GM06990 (cell line): ENCODE data around the gene LRP1B.

Experiments used
- DNase-seq: peaks from one replicate; pipeline ENCODE4 v3.0.0-alpha.2; 2011; ENCODE audit not compliant: insufficient read length; ENCODE audit errors: extremely low read depth
- H3K27me3 ChIP-seq: replicated peaks from 2 replicates; pipeline ENCODE4 v1.6.0; 2011; ENCODE audit warnings: low read length; ENCODE audit not compliant: control insufficient read depth, insufficient read depth
- H3K36me3 ChIP-seq: 2 replicates; pipeline ENCODE4 v1.5.1; 2011; ENCODE audit warnings: low read length; ENCODE audit not compliant: control insufficient read depth, insufficient read depth
- H3K4me3 ChIP-seq: replicated peaks from 2 replicates; pipeline ENCODE4 v1.5.1; 2011; ENCODE audit warnings: low read depth, mild to moderate bottlenecking, control low read depth, low read length
- TF ChIP-seq, protein P1 (sequence below): IDR thresholded peaks from 2 replicates; pipeline ENCODE4 v1.5.1; 2011; ENCODE audit warnings: low read length, control low read depth, mild to moderate bottlenecking, inconsistent platforms; ENCODE audit not compliant: insufficient read depth, poor library complexity, severe bottlenecking

Gene LRP1B

DNA sequence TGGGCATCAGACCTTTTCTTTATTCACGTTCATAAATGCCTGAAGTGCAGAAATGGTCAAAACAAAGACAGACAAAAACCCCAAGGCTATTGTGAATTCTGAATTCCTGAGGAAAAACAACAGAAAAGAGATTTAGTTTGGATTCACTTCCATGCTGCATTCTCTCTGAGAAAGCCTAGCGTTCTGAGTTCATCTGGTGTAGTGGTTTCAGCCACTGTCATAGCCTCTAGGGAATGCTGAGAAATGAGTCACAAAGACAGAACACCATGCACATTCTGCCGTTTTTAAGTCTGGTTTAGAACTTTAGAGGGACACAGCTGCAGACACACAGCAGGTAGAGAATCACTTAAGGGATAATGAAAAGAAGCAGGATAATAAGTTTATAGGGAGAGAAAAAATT lies 93.8 kb downstream of the LRP1B start:
- Histone ChIP-seq H3K27me3 (no peaks in the 10 kb centered on the region), H3K4me3 (no peak overlapping the region), H3K36me3 (no peaks in the 10 kb centered on the region)
- TF ChIP-seq, protein P1, sequence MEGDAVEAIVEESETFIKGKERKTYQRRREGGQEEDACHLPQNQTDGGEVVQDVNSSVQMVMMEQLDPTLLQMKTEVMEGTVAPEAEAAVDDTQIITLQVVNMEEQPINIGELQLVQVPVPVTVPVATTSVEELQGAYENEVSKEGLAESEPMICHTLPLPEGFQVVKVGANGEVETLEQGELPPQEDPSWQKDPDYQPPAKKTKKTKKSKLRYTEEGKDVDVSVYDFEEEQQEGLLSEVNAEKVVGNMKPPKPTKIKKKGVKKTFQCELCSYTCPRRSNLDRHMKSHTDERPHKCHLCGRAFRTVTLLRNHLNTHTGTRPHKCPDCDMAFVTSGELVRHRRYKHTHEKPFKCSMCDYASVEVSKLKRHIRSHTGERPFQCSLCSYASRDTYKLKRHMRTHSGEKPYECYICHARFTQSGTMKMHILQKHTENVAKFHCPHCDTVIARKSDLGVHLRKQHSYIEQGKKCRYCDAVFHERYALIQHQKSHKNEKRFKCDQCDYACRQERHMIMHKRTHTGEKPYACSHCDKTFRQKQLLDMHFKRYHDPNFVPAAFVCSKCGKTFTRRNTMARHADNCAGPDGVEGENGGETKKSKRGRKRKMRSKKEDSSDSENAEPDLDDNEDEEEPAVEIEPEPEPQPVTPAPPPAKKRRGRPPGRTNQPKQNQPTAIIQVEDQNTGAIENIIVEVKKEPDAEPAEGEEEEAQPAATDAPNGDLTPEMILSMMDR = no peak
- DNase-seq = no peak

DNA sequence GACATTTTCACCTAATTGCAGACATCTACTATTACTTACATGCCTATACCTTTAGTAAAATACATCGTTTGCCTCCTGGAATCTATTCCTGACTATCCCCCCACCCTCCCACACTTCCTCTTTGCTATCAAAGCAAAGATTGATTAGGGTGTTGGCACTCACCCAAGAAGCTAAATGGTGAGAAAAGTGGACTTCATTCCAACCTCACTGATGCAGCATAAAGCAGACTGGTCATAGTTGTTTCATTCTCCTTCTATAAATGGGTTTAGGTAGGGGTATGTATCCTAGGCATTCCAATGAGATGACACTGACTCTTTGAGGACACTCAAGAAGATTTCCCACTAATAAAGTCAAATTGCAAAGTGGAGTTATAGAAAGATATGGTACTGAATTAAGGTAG lies 97.4 kb downstream of the LRP1B start:
- Histone ChIP-seq H3K4me3 (no peak overlapping the region), H3K27me3 (no peaks in the 10 kb centered on the region), H3K36me3 (no peaks in the 10 kb centered on the region)
- no peak for DNase-seq
- TF ChIP-seq, protein P1 = no peak

DNA sequence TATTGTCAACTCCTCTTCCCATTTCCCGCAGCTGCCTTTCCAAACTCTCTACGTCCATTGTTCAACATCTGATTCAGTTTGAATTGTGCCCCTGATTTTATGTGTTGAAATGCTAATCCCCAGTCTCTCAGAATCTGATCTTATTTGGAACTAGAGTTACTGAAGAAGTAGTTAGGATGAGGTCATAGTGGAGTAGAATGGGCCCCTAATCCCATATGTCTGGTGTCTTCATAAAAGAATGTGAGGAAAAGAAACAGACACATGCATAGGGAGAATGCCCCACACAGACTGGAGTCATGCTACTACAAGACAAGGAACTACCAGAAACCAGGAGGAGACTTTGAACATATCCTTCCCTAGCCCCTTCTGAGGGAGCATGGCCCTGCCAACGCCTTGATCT lies 99.2 kb downstream of the LRP1B start:
- DNase-seq = no peak
- no peaks in the 10 kb centered on the region for H3K36me3 ChIP-seq
- H3K4me3 ChIP-seq = no peak overlapping the region
- TF ChIP-seq, protein P1 = no peak
- no peaks in the 10 kb centered on the region for H3K27me3 ChIP-seq

DNA sequence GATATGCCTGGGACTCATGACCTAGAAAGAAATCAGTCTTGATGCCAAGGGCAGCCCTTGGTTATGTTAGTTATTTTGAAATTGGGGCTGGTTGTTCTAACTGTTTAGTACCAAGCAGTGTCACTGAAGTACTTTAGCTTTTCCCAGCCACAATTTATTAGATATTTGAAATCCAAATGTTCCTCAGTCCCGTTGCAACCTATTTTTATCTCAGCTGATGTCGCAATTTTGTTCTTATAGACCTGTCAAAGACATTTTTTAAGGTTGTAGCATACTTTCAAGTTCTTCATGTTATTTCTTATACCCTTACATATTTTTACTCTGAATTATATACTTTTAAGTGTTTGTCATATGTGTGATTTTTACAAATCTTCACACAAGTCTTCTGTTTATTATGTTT lies 100.1 kb downstream of the LRP1B start:
- DNase-seq = no peak
- H3K36me3 ChIP-seq = no peaks in the 10 kb centered on the region
- TF ChIP-seq, protein P1 = no peak
- no peak overlapping the region for H3K4me3 ChIP-seq
- no peaks in the 10 kb centered on the region for H3K27me3 ChIP-seq

DNA sequence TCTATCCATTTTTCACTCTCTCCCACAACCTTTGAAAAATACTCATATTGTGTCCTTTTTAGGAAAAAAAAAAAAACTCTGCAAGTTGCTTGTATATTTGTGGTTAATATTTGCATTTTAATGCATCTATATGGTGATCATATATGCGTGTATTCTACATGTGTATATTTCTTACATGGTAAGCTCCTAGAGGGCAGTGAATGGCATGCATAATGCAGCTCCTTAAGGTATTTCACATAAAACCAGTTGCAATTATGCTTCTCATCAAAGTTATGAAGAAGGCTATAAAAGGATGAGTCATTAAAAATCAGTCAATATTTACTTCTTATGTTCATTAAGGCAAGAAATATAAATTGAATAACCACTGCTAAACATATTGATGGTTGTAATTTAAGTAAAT lies 100.8 kb downstream of the LRP1B start:
- TF ChIP-seq, protein P1 = no peak
- DNase-seq = no peak

DNA sequence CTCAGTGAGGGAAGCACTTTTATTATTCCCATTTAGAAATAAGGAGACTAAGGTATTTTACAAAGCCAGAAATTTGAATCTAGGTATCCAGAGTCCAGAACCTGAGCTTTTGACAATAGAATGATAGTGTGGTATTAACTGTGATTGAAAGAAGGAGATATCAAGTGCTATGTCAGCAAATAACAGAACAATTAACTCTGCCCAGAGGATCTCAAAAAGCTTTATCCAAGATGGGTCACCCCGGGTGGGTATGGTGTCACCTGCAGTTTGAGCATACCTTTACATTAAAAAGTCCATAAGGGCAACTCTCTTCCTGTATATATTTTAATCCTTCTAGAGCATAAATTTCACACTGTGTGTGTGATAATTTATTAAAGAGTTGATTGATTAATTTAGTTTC lies 105.4 kb downstream of the LRP1B start:
- TF ChIP-seq, protein P1 = no peak
- no peak for DNase-seq
- no peak overlapping the region for H3K4me3 ChIP-seq

More for the DNA sequence above, 100.8 kb downstream of the LRP1B start:
- Histone ChIP-seq H3K36me3 (no peaks in the 10 kb centered on the region), H3K27me3 (no peaks in the 10 kb centered on the region), H3K4me3 (no peak overlapping the region)

More for the DNA sequence above, 105.4 kb downstream of the LRP1B start:
- no peaks in the 10 kb centered on the region for H3K36me3 ChIP-seq
- H3K27me3 ChIP-seq = no peaks in the 10 kb centered on the region
